Fibroblast of pulmonary artery (primary cell): ENCODE results near the gene C19orf53.
"Not testable (repeated sequence)": the region's sequence is repeated elsewhere in the genome, so short reads cannot be mapped to it uniquely, and the experiment has no call there.

Experiments used
- DNase-seq: peaks from one replicate; pipeline ENCODE4 v3.0.0-alpha.2; 2010; ENCODE audit warnings: low read depth
- H3K4me3 ChIP-seq: replicated peaks from 2 replicates; pipeline ENCODE4 v1.5.1; 2011; ENCODE audit warnings: low read depth, mild to moderate bottlenecking, control low read depth, low read length, moderate library complexity
- CTCF ChIP-seq: IDR thresholded peaks from 2 replicates; pipeline ENCODE4 v1.5.1; 2011; ENCODE audit warnings: mild to moderate bottlenecking, control low read depth, low read length, inconsistent platforms; ENCODE audit errors: missing control alignments

C19orf53 gene

GRCh38 chr19:13770013-13770635 lies 4.1 kb upstream of the C19orf53 start:
- H3K4me3 ChIP-seq, result no peak overlapping the region
- no peak for TF ChIP-seq CTCF
- DNase-seq, result no peak

DNA sequence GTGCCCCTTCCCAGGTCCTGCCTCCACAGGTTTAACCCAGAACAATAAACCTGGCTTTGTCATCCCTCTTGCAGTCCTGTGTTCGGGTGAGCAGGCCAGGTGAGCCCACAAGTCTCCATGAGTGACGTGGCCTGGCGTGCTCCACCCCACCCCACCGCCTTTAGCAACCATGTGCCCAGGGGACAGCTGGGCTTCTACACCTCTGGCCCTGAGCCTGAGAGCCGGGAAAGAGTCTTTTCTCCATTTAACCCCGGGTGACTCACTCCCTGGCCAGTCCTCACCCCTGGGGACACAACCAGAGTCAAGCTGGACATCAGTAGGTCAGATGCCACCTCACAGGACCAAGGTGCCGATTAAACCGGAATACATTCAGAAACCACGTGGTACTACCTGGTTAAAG lies 4.1 kb downstream of the C19orf53 start:
- no peak overlapping the region for H3K4me3 ChIP-seq
- no peak for TF ChIP-seq CTCF
- no peak for DNase-seq

DNA sequence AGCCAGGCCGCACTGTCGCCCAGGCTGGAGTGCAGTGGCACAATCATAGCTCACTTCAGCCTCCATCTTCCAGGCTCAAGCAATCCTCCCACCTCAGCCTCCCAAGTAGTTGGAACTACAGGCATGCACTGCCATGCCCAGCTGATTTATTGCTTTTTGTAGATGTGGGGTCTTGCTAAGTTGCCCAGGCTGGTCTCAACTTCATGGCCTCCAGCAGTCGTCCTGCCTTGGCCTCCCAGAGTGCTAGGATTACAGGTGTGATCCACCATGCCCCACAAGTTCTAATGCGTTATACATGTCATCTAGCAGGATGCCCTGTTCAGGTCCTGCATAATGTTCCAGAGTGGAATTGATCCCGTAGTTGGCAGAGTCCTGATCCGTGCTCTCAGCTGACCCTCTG lies 4.6 kb downstream of the C19orf53 start:
- TF ChIP-seq CTCF, result no peak
- DNase-seq, result no peak
- no peak overlapping the region for H3K4me3 ChIP-seq

DNA sequence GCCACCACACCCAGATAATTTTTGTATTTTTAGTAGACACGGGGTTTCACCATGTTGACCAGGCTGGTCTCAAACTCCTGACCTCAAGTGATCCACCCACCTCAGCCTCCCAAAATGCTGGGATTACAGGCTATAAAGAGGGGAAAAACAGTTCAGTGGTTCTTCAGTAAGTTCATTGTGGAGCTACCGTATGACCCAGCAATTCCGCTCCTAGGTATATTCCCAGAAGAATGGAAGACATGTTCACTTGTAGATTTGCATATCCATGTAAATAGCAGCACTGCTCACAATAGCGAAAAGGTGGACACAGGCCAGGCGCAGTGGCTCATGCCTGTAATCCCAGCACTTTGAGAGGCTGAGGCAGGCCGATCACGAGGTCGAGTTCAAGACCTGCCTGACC lies 5.5 kb downstream of the C19orf53 start:
- H3K4me3 ChIP-seq, DNase-seq: not testable (repeated sequence)

- DNase-seq, result peak; percentile 90
- H3K4me3 ChIP-seq, result no peak overlapping the region
- TF ChIP-seq CTCF, result no peak
Observed at GRCh38 chr19:13781547-13781946, 7.3 kb downstream of the C19orf53 start.

GRCh38 chr19:13782537-13782936 lies 8.3 kb downstream of the C19orf53 start:
- TF ChIP-seq CTCF, result no peak
- no peak overlapping the region for H3K4me3 ChIP-seq
- peak; percentile 39 for DNase-seq

GRCh38 chr19:13783565-13784500 lies 9.6 kb downstream of the C19orf53 start:
- TF ChIP-seq CTCF, result no peak
- no peak overlapping the region for H3K4me3 ChIP-seq
- DNase-seq, result no peak
